Keratinocyte (primary cell): ENCODE measurements around the gene IFITM5. TPM values are rescaled to one million over a fixed set of nuclear protein-coding genes. Genes with fewer than 3 reads are reported as not detected.

Experiments
- DNase-seq: peaks from one replicate; pipeline ENCODE4 v3.0.0-alpha.2; 2011; ENCODE audit warnings: low read depth, missing footprints, low spot score
- FAIRE-seq: peaks from 2 replicates; lab custom pipeline; 2011; peaks lifted over from hg19 to GRCh38; lab: Jason Lieb, UNC
- H2AFZ ChIP-seq: 2 replicates; pipeline ENCODE4 v1.6.0; 2012; ENCODE audit warnings: low read length, control low read depth, inconsistent platforms; ENCODE audit not compliant: control insufficient read depth
- H3K27ac ChIP-seq: 2 replicates; pipeline ENCODE4 v1.5.1; 2011; ENCODE audit warnings: low read length; ENCODE audit not compliant: control insufficient read depth, insufficient read depth
- H3K27me3 ChIP-seq: 3 replicates; pipeline ENCODE4 v1.6.0; 2011; ENCODE audit warnings: low read length; ENCODE audit not compliant: control insufficient read depth, insufficient read depth; ENCODE audit errors: extremely low read depth
- H3K36me3 ChIP-seq, 2 experiments: 2 replicates in 1 of 2; 3 replicates in 1 of 2; pipeline ENCODE4 v1.5.1; 2011; ENCODE audit warnings: low read length in 2 of 2, mild to moderate bottlenecking in 1 of 2; ENCODE audit not compliant: control insufficient read depth in 2 of 2, insufficient read depth in 2 of 2; ENCODE audit errors: extremely low read depth in 1 of 2
- H3K4me1 ChIP-seq: 3 replicates; pipeline ENCODE4 v1.5.1; 2011; ENCODE audit warnings: low read length; ENCODE audit not compliant: control insufficient read depth, insufficient read depth; ENCODE audit errors: extremely low read depth
- H3K4me2 ChIP-seq: 3 replicates; pipeline ENCODE4 v1.6.0; 2011; ENCODE audit warnings: low read depth, low read length; ENCODE audit not compliant: control insufficient read depth, insufficient read depth; ENCODE audit errors: extremely low read depth
- H3K4me3 ChIP-seq, 3 experiments: fragments of 200-600 bp in 1 of 3; sonication (generic) in 1 of 3; 2 replicates in 2 of 3; 3 replicates in 1 of 3; pipeline ENCODE4 v1.5.1; 2011 to 2016; ENCODE audit warnings: low read length in 3 of 3, mild to moderate bottlenecking in 3 of 3, control low read depth in 2 of 3, inconsistent platforms in 1 of 3, low read depth in 1 of 3, mixed read lengths in 1 of 3, mixed run types in 1 of 3, moderate library complexity in 1 of 3; ENCODE audit not compliant: control insufficient read depth in 2 of 3, insufficient read depth in 2 of 3; ENCODE audit errors: extremely low read depth in 1 of 3
- H3K79me2 ChIP-seq: 2 replicates; pipeline ENCODE4 v1.6.0; 2012; ENCODE audit warnings: low read length; ENCODE audit not compliant: control insufficient read depth, insufficient read depth
- H3K9ac ChIP-seq: 3 replicates; pipeline ENCODE4 v1.6.0; 2011; ENCODE audit warnings: low read length; ENCODE audit not compliant: control insufficient read depth, insufficient read depth; ENCODE audit errors: extremely low read depth
- H3K9me1 ChIP-seq: 3 replicates; pipeline ENCODE4 v1.6.0; 2011; ENCODE audit warnings: low read length; ENCODE audit not compliant: control insufficient read depth, insufficient read depth; ENCODE audit errors: extremely low read depth
- H3K9me3 ChIP-seq: 2 replicates; pipeline ENCODE4 v1.5.1; 2012; ENCODE audit warnings: low read depth, low read length; ENCODE audit not compliant: control insufficient read depth
- H4K20me1 ChIP-seq: 3 replicates; pipeline ENCODE4 v1.6.0; 2011; ENCODE audit warnings: low read length; ENCODE audit not compliant: control insufficient read depth, insufficient read depth; ENCODE audit errors: extremely low read depth
- EZH2 ChIP-seq: IDR thresholded peaks from one replicate; pipeline ENCODE4 v1.6.1; 2012; ENCODE audit warnings: inconsistent platforms, mild to moderate bottlenecking, low read length, moderate library complexity
- dilution Hi-C: fragments of 300-500 bp; cut with MboI; formaldehyde crosslinking; loops from one replicate; pipeline ENCODE4 v1.7.0; 2020; ENCODE audit warnings: low sequenced_read_pairs; ENCODE audit not compliant: extremely low pct_ligation_motif_present
- polyA plus RNA-seq, 5 experiments: library from polyadenylated mRNA; depleted of rRNA in 3 of 5; stranded (reverse) in 3 of 5; stranded (forward) in 1 of 5; unstranded in 1 of 5; fragments of >200 nt; gene quantifications; 1 replicate in 1 of 5; 2 replicates in 3 of 5; 3 replicates in 1 of 5; pipeline versions ENCODE4 v1.2.1 to v1.2.3, GENCODE V29; 2011 to 2012; ENCODE audit warnings: missing spikeins in 2 of 5, low read depth in 1 of 5, low replicate concordance in 1 of 5
- TF ChIP-seq, protein P1 (sequence below), 3 experiments: IDR thresholded peaks in 1 of 3; conservative IDR thresholded peaks in 1 of 3; optimal IDR thresholded peaks in 1 of 3; 2 replicates in 2 of 3; 3 replicates in 1 of 3; pipeline versions ENCODE3 to v1.5.1; 2011; ENCODE audit warnings: low read length in 3 of 3, mild to moderate bottlenecking in 3 of 3, moderate library complexity in 2 of 3, control low read depth in 1 of 3, inconsistent platforms in 1 of 3; ENCODE audit not compliant: insufficient read depth in 2 of 3; ENCODE audit errors: extremely low read depth in 1 of 3

Gene IFITM5
- polyA plus RNA-seq, 1 donor (not counting 4 experiments of a cell fraction or from before 2014, with no cell fraction given), result not detected

DNA sequence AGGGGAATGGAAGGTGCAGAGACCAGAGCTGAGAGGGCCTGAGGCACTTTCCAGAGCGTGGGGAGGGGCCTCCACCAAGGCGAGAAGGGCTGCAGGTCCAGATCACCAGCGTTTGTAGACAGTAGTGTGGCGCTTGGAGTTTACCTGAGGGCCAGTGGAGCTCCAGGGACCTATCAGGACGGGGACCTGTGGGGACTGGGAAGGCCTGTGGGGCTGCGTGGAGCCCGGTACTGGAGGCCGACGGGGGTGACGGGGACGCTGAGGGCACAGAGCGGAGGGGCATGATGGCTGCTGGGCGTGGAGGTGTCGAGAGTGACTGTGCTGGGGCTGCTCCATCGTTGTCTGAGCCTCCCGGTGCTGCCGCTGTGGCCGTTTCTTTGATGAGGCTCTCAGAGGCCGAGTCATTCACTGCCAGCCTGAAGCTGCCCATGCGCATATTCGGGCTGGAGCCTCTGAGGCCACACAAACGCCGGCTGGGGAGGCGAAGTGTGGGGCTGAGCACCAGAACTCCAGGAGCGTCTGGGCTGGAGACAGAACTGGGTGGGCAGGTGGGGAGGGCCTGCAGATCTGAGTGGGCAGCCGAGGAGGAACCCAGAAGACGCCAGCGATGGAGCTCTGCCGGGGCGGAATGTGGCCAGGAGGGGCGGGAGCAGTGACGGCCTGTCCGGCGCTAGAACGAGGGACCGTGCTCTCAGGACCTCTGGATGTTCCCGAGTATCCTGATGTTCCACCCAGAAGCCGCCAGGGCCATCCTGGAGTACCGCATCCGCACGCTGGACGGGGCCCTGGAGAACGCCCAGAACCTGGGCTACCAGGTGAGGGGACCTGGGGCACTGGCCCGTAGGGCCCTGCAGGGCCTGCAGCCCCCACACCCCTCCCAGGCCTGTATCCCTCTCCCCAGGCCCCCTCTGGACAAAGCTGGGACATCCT lies 7.8 kb downstream of the IFITM5 start:
- peaks cover 21% of the 10 kb centered on the region for H3K27me3 ChIP-seq
- no peak overlapping the region for H3K4me2 ChIP-seq
- TF ChIP-seq, protein P1, sequence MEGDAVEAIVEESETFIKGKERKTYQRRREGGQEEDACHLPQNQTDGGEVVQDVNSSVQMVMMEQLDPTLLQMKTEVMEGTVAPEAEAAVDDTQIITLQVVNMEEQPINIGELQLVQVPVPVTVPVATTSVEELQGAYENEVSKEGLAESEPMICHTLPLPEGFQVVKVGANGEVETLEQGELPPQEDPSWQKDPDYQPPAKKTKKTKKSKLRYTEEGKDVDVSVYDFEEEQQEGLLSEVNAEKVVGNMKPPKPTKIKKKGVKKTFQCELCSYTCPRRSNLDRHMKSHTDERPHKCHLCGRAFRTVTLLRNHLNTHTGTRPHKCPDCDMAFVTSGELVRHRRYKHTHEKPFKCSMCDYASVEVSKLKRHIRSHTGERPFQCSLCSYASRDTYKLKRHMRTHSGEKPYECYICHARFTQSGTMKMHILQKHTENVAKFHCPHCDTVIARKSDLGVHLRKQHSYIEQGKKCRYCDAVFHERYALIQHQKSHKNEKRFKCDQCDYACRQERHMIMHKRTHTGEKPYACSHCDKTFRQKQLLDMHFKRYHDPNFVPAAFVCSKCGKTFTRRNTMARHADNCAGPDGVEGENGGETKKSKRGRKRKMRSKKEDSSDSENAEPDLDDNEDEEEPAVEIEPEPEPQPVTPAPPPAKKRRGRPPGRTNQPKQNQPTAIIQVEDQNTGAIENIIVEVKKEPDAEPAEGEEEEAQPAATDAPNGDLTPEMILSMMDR (optimal IDR thresholded peaks at IDR 0.05 in 1 of 3, IDR thresholded peaks at IDR 0.05 in 1 of 3, conservative IDR thresholded peaks at IDR 0.05 in 1 of 3; ENCODE audit: extremely low read depth in 1 of 3, insufficient read depth in 2 of 3, low read length in 3 of 3), result no peak
- TF ChIP-seq EZH2, result no peak
- H3K27ac ChIP-seq, result no peak overlapping the region
- dilution Hi-C loops, result no loop called here
- DNase-seq (no peak), FAIRE-seq (no peak)
- H4K20me1 ChIP-seq, result no peaks in the 10 kb centered on the region
- no peaks in the 10 kb centered on the region for H3K36me3 ChIP-seq
- no peaks in the 10 kb centered on the region for H3K9me1 ChIP-seq
- no peak overlapping the region for H3K4me3 ChIP-seq
- no peak overlapping the region for H2AFZ ChIP-seq
- H3K4me1 ChIP-seq, result peaks cover 7% of the 10 kb centered on the region
- H3K9me3 ChIP-seq, result no peaks in the 10 kb centered on the region
- H3K9ac ChIP-seq, result no peak overlapping the region
- no peaks in the 10 kb centered on the region for H3K79me2 ChIP-seq

DNA sequence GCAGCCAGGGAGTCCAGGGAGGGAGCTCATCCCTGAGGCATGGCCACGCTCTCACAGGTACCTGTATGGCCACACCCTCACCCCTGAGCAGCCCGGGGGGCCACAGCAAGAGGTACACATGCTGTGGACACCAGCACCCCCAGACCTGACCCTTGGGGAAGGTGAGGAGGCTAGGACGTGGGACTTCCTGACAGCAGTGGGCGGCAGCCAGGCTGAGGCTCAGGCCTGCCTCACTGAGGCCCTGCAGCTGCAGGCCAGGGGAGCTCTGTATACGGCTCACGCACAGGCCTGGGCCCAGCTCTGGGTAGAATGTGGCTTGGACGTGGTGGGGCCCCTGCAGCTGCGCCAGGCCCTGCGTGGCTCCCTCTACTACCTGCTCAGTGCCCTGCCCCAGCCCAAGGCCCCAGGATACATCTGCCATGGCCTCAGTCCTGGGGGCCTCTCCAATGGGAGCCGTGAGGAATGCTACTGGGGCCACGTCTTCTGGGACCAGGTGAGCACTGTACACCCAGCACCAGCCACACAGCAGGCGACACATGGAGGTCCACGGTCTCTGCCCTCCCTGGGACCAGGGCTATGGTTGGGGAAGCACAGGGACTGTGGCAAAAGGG lies 8.6 kb downstream of the IFITM5 start:
- Histone ChIP-seq H3K4me1 (peaks cover 7% of the 10 kb centered on the region), H3K79me2 (no peaks in the 10 kb centered on the region), H2AFZ (no peak overlapping the region), H3K4me2 (no peak overlapping the region), H3K36me3 (no peaks in the 10 kb centered on the region), H3K4me3 (no peak overlapping the region), H3K27ac (no peak overlapping the region), H4K20me1 (no peaks in the 10 kb centered on the region), H3K9me3 (no peaks in the 10 kb centered on the region), H3K9ac (no peak overlapping the region), H3K27me3 (peaks cover 27% of the 10 kb centered on the region), H3K9me1 (no peaks in the 10 kb centered on the region)
- dilution Hi-C loops, result no loop called here
- TF ChIP-seq EZH2, result no peak
- TF ChIP-seq, protein P1 (optimal IDR thresholded peaks at IDR 0.05 in 1 of 3, IDR thresholded peaks at IDR 0.05 in 1 of 3, conservative IDR thresholded peaks at IDR 0.05 in 1 of 3; ENCODE audit: extremely low read depth in 1 of 3, insufficient read depth in 2 of 3, low read length in 3 of 3), result no peak
- DNase-seq (no peak), FAIRE-seq (no peak)
